Thymus (tissue), 11 donors: ENCODE data around the gene EXOC3L1. TPM values are rescaled to one million over a fixed set of nuclear protein-coding genes. Genes with fewer than 3 reads are reported as not detected.

ENCODE experiments used
- DNase-seq, 9 donors: peaks; one replicate each; pipeline ENCODE4 v3.0.0-alpha.2; 2013; ENCODE audit warnings: low spot score in 9 of 9, low read depth in 6 of 9, missing footprints in 1 of 9
- H3K27ac ChIP-seq, 2 donors: one replicate each; pipeline ENCODE4 v1.5.1; 2013; ENCODE audit warnings: control low read depth in 1 of 2, low read depth in 1 of 2, low read length in 1 of 2, mild to moderate bottlenecking in 1 of 2, moderate library complexity in 1 of 2
- H3K27me3 ChIP-seq, 2 donors: one replicate each; pipeline ENCODE4 v1.5.1; 2013; ENCODE audit warnings: low read length in 1 of 2; ENCODE audit not compliant: control insufficient read depth in 2 of 2, insufficient read depth in 1 of 2
- H3K36me3 ChIP-seq, 2 donors: one replicate each; pipeline ENCODE4 v1.5.1; 2013; ENCODE audit warnings: low read length in 1 of 2, mild to moderate bottlenecking in 1 of 2, moderate library complexity in 1 of 2; ENCODE audit not compliant: control insufficient read depth in 2 of 2, insufficient read depth in 2 of 2
- H3K4me1 ChIP-seq, 2 donors: one replicate each; pipeline ENCODE4 v1.5.1; 2013; ENCODE audit warnings: low read length in 2 of 2; ENCODE audit not compliant: control insufficient read depth in 2 of 2, insufficient read depth in 2 of 2
- H3K4me3 ChIP-seq, 2 donors: one replicate each; pipeline ENCODE4 v1.5.1; 2013; ENCODE audit warnings: low read length in 2 of 2, control low read depth in 1 of 2, mild to moderate bottlenecking in 1 of 2
- H3K9me3 ChIP-seq, 2 donors: one replicate each; pipeline ENCODE4 v1.5.1; 2013; ENCODE audit warnings: low read length in 1 of 2, mild to moderate bottlenecking in 1 of 2; ENCODE audit not compliant: control insufficient read depth in 2 of 2, insufficient read depth in 1 of 2
- WGBS: extraction: QIAGEN DNeasy Blood & Tissue Kit; methylation state at CpG from one replicate; pipeline ENCODE4 v1.1.7; 2013; 5-methylcytosine and 5-hydroxymethylcytosine counted together
- polyA plus RNA-seq: library from polyadenylated mRNA; stranded (reverse); fragments of 200-250 nt; gene quantifications from one replicate; pipeline ENCODE4 v1.2.3, GENCODE V29; 2013
- total RNA-seq: library from RNA; stranded (reverse); fragments of 120-200 nt; gene quantifications from one replicate; pipeline ENCODE4 v1.2.4, GENCODE V29; 2013
- donor health status: healthy.

Gene EXOC3L1
- total and polyA plus RNA-seq, 2 donors = 0.57 to 2.2 TPM

DNA sequence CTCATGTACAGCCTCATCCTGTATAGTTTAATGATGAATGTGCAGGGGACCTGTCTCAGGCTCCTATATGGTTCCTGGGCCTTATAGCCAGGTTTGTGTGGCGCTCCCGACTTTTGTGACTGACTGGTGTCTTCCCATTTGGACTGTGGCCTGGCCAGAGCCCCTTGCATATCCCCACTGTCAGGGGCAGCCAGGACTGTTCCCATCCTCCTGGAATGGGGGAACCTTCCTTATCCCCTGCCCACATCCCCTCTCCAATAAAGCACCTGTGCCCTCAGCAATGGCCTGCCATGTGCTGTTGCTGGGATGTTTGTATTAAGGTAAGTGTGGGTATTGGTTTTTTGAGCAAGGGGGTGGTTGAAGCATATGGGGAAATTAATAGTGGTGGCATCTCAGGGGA, 41.7 kb downstream of the EXOC3L1 start:
- H3K4me1 ChIP-seq = peaks cover 7 to 12% of the 10 kb centered on the region in 2 donors
- peaks cover 32 to 46% of the 10 kb centered on the region in 2 donors for H3K27me3 ChIP-seq
- H3K9me3 ChIP-seq = peaks cover 5 to 13% of the 10 kb centered on the region in 2 donors
- peaks cover 46 to 58% of the 10 kb centered on the region in 2 donors for H3K36me3 ChIP-seq
- WGBS = 95% methylated on average over 2 of the region's 2 CpGs
- H3K27ac ChIP-seq = no peak overlapping the region
- no peak overlapping the region for H3K4me3 ChIP-seq
- DNase-seq = no peak

DNA sequence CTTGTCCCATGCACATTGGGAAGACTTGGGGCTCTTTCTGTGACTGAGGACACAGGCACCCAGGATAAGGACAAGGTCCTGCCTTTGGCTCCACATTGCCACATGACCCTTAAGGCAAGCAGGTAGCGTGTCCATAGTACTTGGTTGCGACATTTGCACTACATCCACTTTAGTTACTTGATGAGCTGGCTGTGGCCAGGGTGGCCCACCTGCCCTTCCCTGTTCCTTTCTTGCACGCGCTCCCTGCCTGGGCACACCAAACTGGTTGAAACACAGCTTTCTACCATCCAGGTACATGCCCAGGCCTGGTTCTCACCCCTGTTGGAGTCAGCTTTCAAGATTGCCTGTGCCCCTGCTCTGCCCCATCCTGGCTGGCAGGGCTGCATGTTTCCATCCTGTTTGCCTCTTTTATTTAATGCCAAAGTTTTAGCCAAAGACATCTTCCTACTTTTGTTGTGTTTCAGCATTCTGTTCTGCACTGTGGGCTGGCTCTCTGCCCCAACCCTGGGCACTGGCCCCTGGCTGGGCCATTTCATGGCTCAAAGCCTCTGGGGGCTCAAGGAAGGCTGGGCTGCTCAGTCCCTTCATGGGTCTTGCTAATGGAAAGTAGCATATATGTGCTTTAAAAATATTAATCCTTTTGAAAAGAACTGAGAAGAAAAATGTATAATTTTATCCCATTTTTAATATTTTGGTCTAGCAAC, 42.3 kb downstream of the EXOC3L1 start:
- peaks cover 51 to 60% of the 10 kb centered on the region in 2 donors for H3K36me3 ChIP-seq
- H3K4me3 ChIP-seq = no peak overlapping the region
- H3K27me3 ChIP-seq = peaks cover 28 to 40% of the 10 kb centered on the region in 2 donors
- H3K9me3 ChIP-seq = peaks cover 5 to 13% of the 10 kb centered on the region in 2 donors
- no peak overlapping the region for H3K27ac ChIP-seq
- DNase-seq = no peak
- WGBS = 97% methylated on average over 4 of the region's 4 CpGs
- H3K4me1 ChIP-seq = peaks cover 7 to 12% of the 10 kb centered on the region in 2 donors

DNA sequence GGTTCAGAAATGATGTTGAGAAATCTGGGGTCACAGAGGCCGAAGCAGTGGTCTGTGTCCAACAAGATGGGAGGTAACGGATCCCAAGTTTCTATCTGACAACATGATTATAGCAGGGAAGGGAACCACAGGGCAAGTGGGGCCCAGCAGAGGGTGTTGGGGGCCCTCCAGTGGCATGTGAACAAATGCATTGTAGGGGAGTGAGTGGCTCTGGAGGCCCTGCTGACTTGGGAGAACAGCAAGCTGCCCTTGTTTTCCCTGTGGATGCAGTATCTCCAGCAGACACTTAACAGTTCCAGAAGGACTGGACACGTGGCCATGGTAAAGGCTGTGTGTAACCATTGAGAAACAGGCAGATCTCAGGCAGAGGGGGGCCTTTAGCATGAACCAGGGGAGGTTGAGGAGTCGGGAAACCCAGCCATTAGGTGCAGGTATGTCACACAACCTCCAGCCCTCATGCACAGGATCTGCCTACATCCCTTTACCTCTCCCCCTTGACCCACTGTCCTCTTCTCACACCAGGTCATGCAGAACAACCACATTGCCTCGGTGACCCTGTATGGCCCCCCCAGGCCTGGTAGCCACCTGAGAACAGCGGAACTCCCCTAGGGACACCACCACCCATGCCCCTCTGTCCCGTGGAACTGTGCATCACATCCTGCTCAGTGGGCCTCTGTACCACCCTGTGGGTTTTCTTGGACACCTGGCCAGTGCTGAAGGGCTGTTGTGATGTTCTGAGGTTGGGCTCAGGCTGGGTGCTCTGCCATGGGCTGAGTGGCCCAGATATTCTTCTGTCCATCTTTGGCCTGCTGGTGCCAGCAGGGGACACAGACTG, 43.2 kb downstream of the EXOC3L1 start:
- no peak overlapping the region for H3K4me3 ChIP-seq
- H3K27me3 ChIP-seq = peaks cover 25 to 31% of the 10 kb centered on the region in 2 donors
- no peak for DNase-seq
- H3K4me1 ChIP-seq = peaks cover 7 to 12% of the 10 kb centered on the region in 2 donors
- no peak overlapping the region for H3K27ac ChIP-seq
- H3K36me3 ChIP-seq = peaks cover 60 to 65% of the 10 kb centered on the region in 2 donors
- peaks cover 5 to 13% of the 10 kb centered on the region in 2 donors for H3K9me3 ChIP-seq
- WGBS = 97% methylated on average over 7 of the region's 7 CpGs

DNA sequence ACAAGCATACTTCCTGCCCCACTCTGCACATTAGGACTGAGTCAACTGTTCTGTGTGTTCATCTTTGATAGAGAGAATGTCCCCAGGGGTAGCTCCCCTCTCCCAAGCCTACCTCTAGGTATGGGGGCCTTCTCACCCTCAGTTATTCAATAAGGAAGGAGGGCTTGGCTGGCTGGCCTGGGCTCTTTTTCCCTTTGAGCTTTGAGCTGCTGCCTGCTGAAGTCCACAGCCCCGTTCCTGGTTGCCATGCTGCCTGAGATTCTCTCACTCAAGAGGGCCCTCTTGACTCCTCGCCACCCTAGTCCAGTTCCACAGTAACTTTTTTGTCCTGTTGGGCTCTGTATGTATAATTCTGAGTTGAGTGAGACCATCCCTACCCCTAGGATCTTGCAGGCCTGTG, 44.2 kb downstream of the EXOC3L1 start:
- DNase-seq = no peak
- no peak overlapping the region for H3K4me3 ChIP-seq
- peaks cover 4 to 9% of the 10 kb centered on the region in 2 donors for H3K4me1 ChIP-seq
- peaks cover 15 to 21% of the 10 kb centered on the region in 2 donors for H3K27me3 ChIP-seq
- peaks cover 5 to 11% of the 10 kb centered on the region in 2 donors for H3K9me3 ChIP-seq
- no peak overlapping the region for H3K27ac ChIP-seq
- H3K36me3 ChIP-seq = peaks cover 69 to 73% of the 10 kb centered on the region in 2 donors
- WGBS = 97% methylated on average over 2 of the region's 2 CpGs

DNA sequence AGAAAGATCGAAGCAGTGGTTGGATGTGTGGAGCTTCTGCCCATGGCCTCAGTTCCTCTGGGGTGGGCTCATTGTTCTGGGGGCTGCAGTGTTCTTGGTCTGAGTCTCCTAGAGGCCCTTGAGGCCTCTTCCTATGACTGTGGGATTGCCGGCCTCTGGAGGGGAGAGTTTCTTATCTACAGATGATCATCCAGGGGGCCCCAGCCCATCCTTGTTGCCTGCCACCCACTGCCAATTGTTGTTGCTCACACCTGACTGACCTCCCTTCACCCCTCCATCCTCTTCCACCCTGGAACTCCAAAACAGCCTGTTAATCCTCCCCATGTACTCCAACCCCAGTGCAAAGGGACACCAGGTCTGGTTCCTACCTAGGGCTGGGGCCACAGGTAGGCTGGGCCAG, 45.0 kb downstream of the EXOC3L1 start:
- WGBS = 99% methylated on average over 2 of the region's 2 CpGs
- no peak for DNase-seq
- no peak overlapping the region for H3K4me3 ChIP-seq
- no peak overlapping the region for H3K27ac ChIP-seq
- peaks cover 3 to 6% of the 10 kb centered on the region in 2 donors for H3K9me3 ChIP-seq
- H3K36me3 ChIP-seq = peaks cover 77 to 81% of the 10 kb centered on the region in 2 donors
- peaks cover 0 to 6% of the 10 kb centered on the region in 2 donors for H3K4me1 ChIP-seq
- H3K27me3 ChIP-seq = peaks cover 7 to 13% of the 10 kb centered on the region in 2 donors

DNA sequence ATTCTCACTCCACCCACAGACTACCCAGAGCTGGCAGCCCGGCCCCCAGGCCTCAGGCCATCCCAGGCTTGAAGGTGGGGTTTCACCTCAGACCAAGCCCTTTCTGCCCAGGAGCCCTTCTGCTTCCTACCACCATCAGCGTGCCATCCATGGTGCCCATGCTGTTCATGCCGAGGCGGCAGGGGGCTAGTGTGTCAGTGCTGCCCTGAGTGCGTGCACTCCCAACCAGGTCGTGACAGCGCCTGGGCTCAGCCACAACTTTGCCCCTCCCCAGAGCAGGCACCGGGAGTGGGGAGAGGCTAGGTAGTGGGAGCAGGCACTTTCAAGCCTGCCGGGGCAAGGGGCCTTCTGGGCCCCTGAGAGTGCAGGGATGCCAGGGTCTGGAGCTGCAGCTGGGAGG, 47.6 kb downstream of the EXOC3L1 start:
- H3K36me3 ChIP-seq = peaks cover 71 to 84% of the 10 kb centered on the region in 2 donors
- 97% methylated on average over 9 of the region's 9 CpGs for WGBS
- H3K4me1 ChIP-seq = no peaks in the 10 kb centered on the region
- no peaks in the 10 kb centered on the region for H3K27me3 ChIP-seq
- no peak for DNase-seq
- no peak overlapping the region for H3K4me3 ChIP-seq
- no peak overlapping the region for H3K27ac ChIP-seq
- H3K9me3 ChIP-seq = no peaks in the 10 kb centered on the region

DNA sequence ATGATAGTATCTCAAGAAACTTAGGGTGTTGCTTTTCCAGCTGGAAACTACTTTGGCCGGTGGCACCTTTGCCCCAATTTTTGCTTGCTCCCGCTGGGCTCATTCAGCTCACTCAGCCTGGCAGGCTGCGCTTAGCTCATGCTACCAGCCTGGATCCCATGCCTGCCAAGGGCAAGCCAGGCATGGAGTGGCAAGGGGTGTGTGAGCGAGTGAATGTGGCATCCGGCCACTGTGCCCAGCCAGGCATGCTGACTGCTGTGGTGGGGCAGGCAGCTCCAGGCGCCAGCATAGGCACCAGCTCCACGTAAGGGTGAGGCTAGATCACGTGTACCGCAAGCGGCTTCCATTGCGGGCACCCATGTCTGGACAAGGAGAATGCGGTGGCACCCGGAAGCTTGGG, 48.5 kb downstream of the EXOC3L1 start:
- WGBS = over 99% methylated on average over 13 of the region's 13 CpGs
- no peaks in the 10 kb centered on the region for H3K9me3 ChIP-seq
- H3K36me3 ChIP-seq = peaks cover 61 to 79% of the 10 kb centered on the region in 2 donors
- no peaks in the 10 kb centered on the region for H3K4me1 ChIP-seq
- H3K4me3 ChIP-seq = no peak overlapping the region
- DNase-seq = no peak
- no peak overlapping the region for H3K27ac ChIP-seq
- no peaks in the 10 kb centered on the region for H3K27me3 ChIP-seq

DNA sequence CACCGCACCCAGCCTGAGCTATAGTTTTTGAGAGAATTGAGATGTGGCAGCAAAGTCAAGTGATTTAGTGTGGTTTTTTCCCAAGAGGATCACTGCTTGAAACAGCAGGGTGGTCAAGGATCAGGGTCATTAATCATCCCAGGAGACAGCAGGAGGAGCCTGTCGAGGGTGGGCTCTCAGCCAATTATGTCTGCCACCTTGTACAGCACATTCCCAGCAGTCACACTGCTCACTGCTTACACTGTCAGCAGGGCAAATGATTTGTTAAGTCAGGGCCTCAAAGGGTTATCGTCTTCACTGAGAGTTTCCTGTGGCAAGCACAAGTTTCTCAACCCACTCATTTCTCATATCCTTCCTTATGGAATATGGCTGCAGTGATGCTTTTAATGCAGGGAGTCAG, 52.3 kb downstream of the EXOC3L1 start:
- Histone ChIP-seq H3K27me3 (no peaks in the 10 kb centered on the region), H3K4me3 (no peak overlapping the region), H3K27ac (no peak overlapping the region), H3K36me3 (peaks cover 58 to 70% of the 10 kb centered on the region in 2 donors), H3K9me3 (no peaks in the 10 kb centered on the region), H3K4me1 (no peaks in the 10 kb centered on the region)
- no peak for DNase-seq
- WGBS = 83% methylated on average over 3 of the region's 3 CpGs
